ENCODE measurements around the gene CPTP. TPM values are rescaled to one million over a fixed set of nuclear protein-coding genes. Genes with fewer than 3 reads are reported as not detected.

CPTP gene
- total and polyA plus RNA-seq, 2 donors (not counting 1 experiment from before 2014, with no cell fraction given): 17.1 to 18.8 TPM

- H2AFZ ChIP-seq (ENCODE audit: insufficient read depth, low read depth, low read length, poor library complexity, severe bottlenecking): no peak overlapping the region
- DNase-seq: no peak
- H3K4me3 ChIP-seq (ENCODE audit: control extremely low read depth in 1 of 5, extremely low read depth in 1 of 5, insufficient read depth in 1 of 5, low read depth in 2 of 5, low read length in 4 of 5): no peak overlapping the region
- ChIA-PET CTCF (no interaction called here), POLR2A (no interaction called here)
- Mint-ChIP-seq H3K27ac (no peak overlapping the region), H3K4me3 (no peak overlapping the region), H3K4me1 (peaks cover 8% of the 10 kb centered on the region), H3K9me3 (ENCODE audit: insufficient read depth) (no peaks in the 10 kb centered on the region), H3K27me3 (peaks cover 24% of the 10 kb centered on the region)
- H3K79me2 ChIP-seq (ENCODE audit: control insufficient read depth, insufficient read depth, low read length): no peaks in the 10 kb centered on the region
- peaks cover 0 to 6% (median 0%) of the 10 kb centered on the region in 3 donors for H3K9me3 ChIP-seq (ENCODE audit: control extremely low read depth in 1 of 3, control insufficient read depth in 2 of 3, insufficient read depth in 1 of 3, low read length in 2 of 3)
- H3K36me3 ChIP-seq (replicated peaks in 1 of 2; ENCODE audit: control extremely low read depth in 1 of 2, control insufficient read depth in 1 of 2, extremely low read depth in 1 of 2, insufficient read depth in 2 of 2, low read length in 1 of 2): no peaks in the 10 kb centered on the region
- TF ChIP-seq, protein P1, sequence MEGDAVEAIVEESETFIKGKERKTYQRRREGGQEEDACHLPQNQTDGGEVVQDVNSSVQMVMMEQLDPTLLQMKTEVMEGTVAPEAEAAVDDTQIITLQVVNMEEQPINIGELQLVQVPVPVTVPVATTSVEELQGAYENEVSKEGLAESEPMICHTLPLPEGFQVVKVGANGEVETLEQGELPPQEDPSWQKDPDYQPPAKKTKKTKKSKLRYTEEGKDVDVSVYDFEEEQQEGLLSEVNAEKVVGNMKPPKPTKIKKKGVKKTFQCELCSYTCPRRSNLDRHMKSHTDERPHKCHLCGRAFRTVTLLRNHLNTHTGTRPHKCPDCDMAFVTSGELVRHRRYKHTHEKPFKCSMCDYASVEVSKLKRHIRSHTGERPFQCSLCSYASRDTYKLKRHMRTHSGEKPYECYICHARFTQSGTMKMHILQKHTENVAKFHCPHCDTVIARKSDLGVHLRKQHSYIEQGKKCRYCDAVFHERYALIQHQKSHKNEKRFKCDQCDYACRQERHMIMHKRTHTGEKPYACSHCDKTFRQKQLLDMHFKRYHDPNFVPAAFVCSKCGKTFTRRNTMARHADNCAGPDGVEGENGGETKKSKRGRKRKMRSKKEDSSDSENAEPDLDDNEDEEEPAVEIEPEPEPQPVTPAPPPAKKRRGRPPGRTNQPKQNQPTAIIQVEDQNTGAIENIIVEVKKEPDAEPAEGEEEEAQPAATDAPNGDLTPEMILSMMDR (IDR thresholded peaks at IDR 0.05): no peak
- no peak for TF ChIP-seq EZH2 (IDR thresholded peaks at IDR 0.05; ENCODE audit: borderline replicate concordance, insufficient read depth, low read depth, low read length, poor library complexity, severe bottlenecking)
- no peak overlapping the region for H3K27ac ChIP-seq (ENCODE audit: low read length in 2 of 2)
- peaks cover 0 to 46% (median 13%) of the 10 kb centered on the region in 4 experiments for H3K27me3 ChIP-seq (replicated peaks in 1 of 4; ENCODE audit: control extremely low read depth in 1 of 4, control insufficient read depth in 3 of 4, insufficient read depth in 4 of 4, low read length in 3 of 4)
- H3K4me1 ChIP-seq (ENCODE audit: control insufficient read depth in 2 of 2, insufficient read depth in 2 of 2, low read length in 2 of 2): peaks cover 11 to 14% of the 10 kb centered on the region in 2 donors
- H3K4me2 ChIP-seq (replicated peaks; ENCODE audit: low read depth, low read length, poor library complexity, severe bottlenecking): no peak overlapping the region
- no peaks in the 10 kb centered on the region for H4K20me1 ChIP-seq (ENCODE audit: control insufficient read depth, insufficient read depth, low read length, poor library complexity, severe bottlenecking)
- no peak for ATAC-seq (ENCODE audit: low read depth)
- no peak overlapping the region for H3K9ac ChIP-seq (ENCODE audit: low read length)
- 82% methylated on average over 20 of the region's 20 CpGs for WGBS (ENCODE audit: insufficient coverage)
- intact Hi-C loops (cut with micrococcal nuclease): no loop called here
Measured at GRCh38 chr1:1360506-1361169, 36.0 kb downstream of the CPTP start.

- Histone ChIP-seq H4K20me1 (ENCODE audit: control insufficient read depth, insufficient read depth, low read length, poor library complexity, severe bottlenecking) (no peaks in the 10 kb centered on the region), H2AFZ (ENCODE audit: insufficient read depth, low read depth, low read length, poor library complexity, severe bottlenecking) (no peak overlapping the region), H3K4me3 (ENCODE audit: control extremely low read depth in 1 of 5, extremely low read depth in 1 of 5, insufficient read depth in 1 of 5, low read depth in 2 of 5, low read length in 4 of 5) (no peak overlapping the region), H3K27me3 (replicated peaks in 1 of 4; ENCODE audit: control extremely low read depth in 1 of 4, control insufficient read depth in 3 of 4, insufficient read depth in 4 of 4, low read length in 3 of 4) (peaks cover 0 to 46% (median 13%) of the 10 kb centered on the region in 4 experiments), H3K36me3 (replicated peaks in 1 of 2; ENCODE audit: control extremely low read depth in 1 of 2, control insufficient read depth in 1 of 2, extremely low read depth in 1 of 2, insufficient read depth in 2 of 2, low read length in 1 of 2) (no peaks in the 10 kb centered on the region), H3K4me1 (ENCODE audit: control insufficient read depth in 2 of 2, insufficient read depth in 2 of 2, low read length in 2 of 2) (peaks cover 11 to 14% of the 10 kb centered on the region in 2 donors), H3K9ac (ENCODE audit: low read length) (no peak overlapping the region), H3K9me3 (ENCODE audit: control extremely low read depth in 1 of 3, control insufficient read depth in 2 of 3, insufficient read depth in 1 of 3, low read length in 2 of 3) (peaks cover 0 to 13% (median 0%) of the 10 kb centered on the region in 3 donors), H3K4me2 (replicated peaks; ENCODE audit: low read depth, low read length, poor library complexity, severe bottlenecking) (no peak overlapping the region), H3K27ac (ENCODE audit: low read length in 2 of 2) (no peak overlapping the region), H3K79me2 (ENCODE audit: control insufficient read depth, insufficient read depth, low read length) (no peaks in the 10 kb centered on the region)
- CTCF ChIA-PET: no interaction called here
- no peak for ATAC-seq (ENCODE audit: low read depth)
- no peak overlapping the region for H3K4me3 Mint-ChIP-seq
- no peak for DNase-seq
- 82% methylated on average over 27 of the region's 35 CpGs for WGBS (ENCODE audit: insufficient coverage)
- H3K27me3 Mint-ChIP-seq: peaks cover 24% of the 10 kb centered on the region
- intact Hi-C loops (cut with micrococcal nuclease): no loop called here
- POLR2A ChIA-PET: interaction anchor here (0.5 kb wide), 1 partner anchor 97 kb away, joined by 3 read pairs; no protein-coding TSS in a partner anchor
- H3K27ac Mint-ChIP-seq: no peak overlapping the region
- TF ChIP-seq, protein P1 (IDR thresholded peaks at IDR 0.05): no peak
- no peak for TF ChIP-seq EZH2 (IDR thresholded peaks at IDR 0.05; ENCODE audit: borderline replicate concordance, insufficient read depth, low read depth, low read length, poor library complexity, severe bottlenecking)
- H3K4me1 Mint-ChIP-seq: peaks cover 8% of the 10 kb centered on the region
- no peaks in the 10 kb centered on the region for H3K9me3 Mint-ChIP-seq (ENCODE audit: insufficient read depth)
Measured at GRCh38 chr1:1361233-1361981, 36.8 kb downstream of the CPTP start.
